ENCODE results near the gene SENP2. TPM values are rescaled to one million over a fixed set of nuclear protein-coding genes. Genes with fewer than 3 reads are reported as not detected.

Gene SENP2
- total RNA-seq, 1 experiment from 2014 or later: 52.7 TPM

DNA sequence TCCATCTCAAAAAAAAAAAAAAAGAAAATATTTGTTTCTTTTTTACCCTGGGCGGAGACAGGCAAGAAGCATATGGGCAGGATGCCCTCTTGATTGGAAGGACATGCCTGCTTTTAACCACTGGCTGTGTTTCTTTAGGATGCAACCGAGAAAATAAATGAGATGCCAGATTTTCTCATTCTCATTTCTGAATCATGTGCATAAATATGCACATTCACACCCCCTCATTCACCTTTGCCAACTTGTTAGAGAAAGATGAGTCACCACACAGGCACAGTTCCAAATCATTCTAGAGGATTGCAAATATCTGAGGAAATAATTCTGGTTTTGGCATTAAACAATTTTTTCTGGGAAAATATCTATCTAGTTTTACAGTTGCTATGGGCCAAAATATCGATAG is 37.0 kb upstream of the SENP2 start:
- in situ Hi-C loops (cut with HindIII; ENCODE audit: low pct_unique_long_range_greater_than_20kb, low sequenced_read_pairs): no loop called here
- ATAC-seq (peak; percentile 11; the same call in 1 of the 2 replicates), DNase-seq (ENCODE audit: low read depth, low spot score) (no peak)
- H3K4me3 ChIP-seq (ENCODE audit: low read depth in 2 of 2, low read length in 2 of 2): peak overlapping the region in 1 of 2 experiments; percentile 7; a peak in 2 of 4 replicates
- ChIA-PET CTCF (no interaction called here), POLR2A (no interaction called here)
- H3K27ac ChIP-seq (ENCODE audit: low read length): peak overlapping the region; percentile 88
- intact Hi-C loops (cut with micrococcal nuclease; ENCODE audit: unreplicated experiment): no loop called here
- H3K9me3 ChIP-seq (ENCODE audit: control insufficient read depth, insufficient read depth, low read depth, low read length): no peaks in the 10 kb centered on the region
- TF ChIP-seq POLR2AphosphoS5 (IDR thresholded peaks at IDR 0.05; ENCODE audit: low read depth, low read length) (peak; percentile 63; the same call in 1 of the 2 replicates), SIN3A (IDR thresholded peaks at IDR 0.05; ENCODE audit: borderline replicate concordance, insufficient read depth, low read depth, low read length) (no peak)
- peaks cover 54% of the 10 kb centered on the region for H3K4me1 ChIP-seq (ENCODE audit: control insufficient read depth, insufficient read depth, low read length)
- H3K36me3 ChIP-seq (ENCODE audit: control insufficient read depth, insufficient read depth, low read length): no peaks in the 10 kb centered on the region
- H3K27me3 ChIP-seq (ENCODE audit: control insufficient read depth, insufficient read depth, low read length): no peaks in the 10 kb centered on the region
- BruUV-seq (replicated peaks): TSS peak; percentile 18

DNA sequence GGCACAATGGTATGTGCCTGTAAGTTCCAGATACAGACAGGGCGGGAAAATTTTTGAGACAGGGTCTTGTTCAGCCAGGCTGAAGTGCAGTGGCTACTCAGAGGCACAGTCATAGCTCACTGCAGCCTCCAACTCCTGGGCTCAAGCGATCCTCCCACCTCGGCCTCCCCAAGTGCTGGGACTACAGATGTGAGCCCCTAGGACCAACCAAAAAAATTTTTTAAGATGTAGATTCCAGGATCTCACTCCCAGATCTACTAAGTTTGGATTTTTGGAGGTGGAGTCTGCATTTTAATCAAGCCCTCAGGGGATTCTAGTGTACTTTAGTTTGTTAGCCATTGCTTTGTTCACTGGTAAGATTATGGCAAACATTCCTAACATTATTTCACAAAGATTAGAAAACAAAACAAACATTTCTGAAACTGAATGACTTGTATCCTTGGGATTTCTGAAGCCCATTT is 36.4 kb upstream of the SENP2 start:
- Histone ChIP-seq H3K4me1 (ENCODE audit: control insufficient read depth, insufficient read depth, low read length) (peaks cover 52% of the 10 kb centered on the region), H3K27me3 (ENCODE audit: control insufficient read depth, insufficient read depth, low read length) (no peaks in the 10 kb centered on the region), H3K9me3 (ENCODE audit: control insufficient read depth, insufficient read depth, low read depth, low read length) (no peaks in the 10 kb centered on the region), H3K27ac (ENCODE audit: low read length) (peak overlapping the region; percentile 88), H3K4me3 (ENCODE audit: low read depth in 2 of 2, low read length in 2 of 2) (peak overlapping the region; percentile 46 to 55; a peak in 3 of 4 replicates), H3K36me3 (ENCODE audit: control insufficient read depth, insufficient read depth, low read length) (no peaks in the 10 kb centered on the region)
- no peak for DNase-seq (ENCODE audit: low read depth, low spot score)
- in situ Hi-C loops (cut with HindIII; ENCODE audit: low pct_unique_long_range_greater_than_20kb, low sequenced_read_pairs) (no loop called here), intact Hi-C loops (cut with micrococcal nuclease; ENCODE audit: unreplicated experiment) (loop anchor here (5.0 to 10.0 kb wide), 3 partner anchors 52 to 195 kb away; partner anchors contain the start of gene TMEM41A)
- ATAC-seq: peak; percentile 32
- TF ChIP-seq TCF7L2 (IDR thresholded peaks at IDR 0.05; ENCODE audit: low read depth, low read length) (0 out of 2 replicates have a peak, but pooled peaks have one; percentile 20), POLR2AphosphoS5 (IDR thresholded peaks at IDR 0.05; ENCODE audit: low read depth, low read length) (no peak)
- ChIA-PET CTCF (no interaction called here), POLR2A (interaction anchor here (0.6 kb wide), 1 partner anchor 274 kb away, joined by 3 read pairs; no protein-coding TSS in a partner anchor)
- no TSS peak for BruUV-seq (replicated peaks)

DNA sequence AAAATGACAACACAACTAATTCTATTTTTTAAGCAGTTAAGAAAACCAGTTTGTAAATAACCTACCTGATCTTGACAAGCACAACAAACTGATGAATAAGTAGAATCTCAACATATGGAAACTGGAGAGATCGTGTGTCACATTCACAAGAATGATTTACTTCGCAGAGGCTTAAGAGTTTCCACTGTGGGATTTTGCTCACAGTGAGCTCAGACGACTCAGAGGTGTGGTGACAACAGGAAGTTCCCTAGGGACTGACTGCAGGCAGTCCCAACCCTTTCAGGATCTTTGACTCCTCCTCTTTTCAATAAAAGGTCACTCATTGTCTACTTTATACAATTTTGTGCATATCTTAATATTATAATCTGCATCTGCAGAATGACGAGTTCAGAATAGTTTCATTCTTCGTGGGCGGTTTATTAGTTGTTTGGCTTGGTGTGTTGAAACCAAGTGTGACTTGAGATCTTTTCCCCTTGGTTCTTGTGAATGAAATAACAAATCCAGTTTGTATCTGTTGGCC is 33.7 kb upstream of the SENP2 start, which contains the start of gene LIPH:
TSS of gene LIPH (minus strand) at position 231 of the 520 bp plus-strand sequence. CDS start at position 114, 117 bp downstream.
- no TSS peak for BruUV-seq (replicated peaks)
- H3K4me1 ChIP-seq (ENCODE audit: control insufficient read depth, insufficient read depth, low read length): peaks cover 46% of the 10 kb centered on the region
- DNase-seq (ENCODE audit: low read depth, low spot score): peak; percentile 89
- no peaks in the 10 kb centered on the region for H3K36me3 ChIP-seq (ENCODE audit: control insufficient read depth, insufficient read depth, low read length)
- peak within 1 kb of the TSS; percentile 46 to 71 for H3K4me3 ChIP-seq (ENCODE audit: low read depth in 2 of 2, low read length in 2 of 2)
- intact Hi-C loops (cut with micrococcal nuclease; ENCODE audit: unreplicated experiment) (loop anchor here (5.0 to 10.0 kb wide), 3 partner anchors 55 to 198 kb away; partner anchors contain the start of gene TMEM41A), in situ Hi-C loops (cut with HindIII; ENCODE audit: low pct_unique_long_range_greater_than_20kb, low sequenced_read_pairs) (no loop called here)
- H3K27ac ChIP-seq (ENCODE audit: low read length): peak within 1 kb of the TSS; percentile 88
- ChIA-PET POLR2A (no interaction called here), CTCF (interaction anchor here (0.7 kb wide), 1 partner anchor 1326 kb away, joined by 3 read pairs; no protein-coding TSS in a partner anchor)
- H3K27me3 ChIP-seq (ENCODE audit: control insufficient read depth, insufficient read depth, low read length): no peaks in the 10 kb centered on the region
- ATAC-seq: peak; percentile 84
- H3K9me3 ChIP-seq (ENCODE audit: control insufficient read depth, insufficient read depth, low read depth, low read length): no peaks in the 10 kb centered on the region
- TF ChIP-seq, protein P1, sequence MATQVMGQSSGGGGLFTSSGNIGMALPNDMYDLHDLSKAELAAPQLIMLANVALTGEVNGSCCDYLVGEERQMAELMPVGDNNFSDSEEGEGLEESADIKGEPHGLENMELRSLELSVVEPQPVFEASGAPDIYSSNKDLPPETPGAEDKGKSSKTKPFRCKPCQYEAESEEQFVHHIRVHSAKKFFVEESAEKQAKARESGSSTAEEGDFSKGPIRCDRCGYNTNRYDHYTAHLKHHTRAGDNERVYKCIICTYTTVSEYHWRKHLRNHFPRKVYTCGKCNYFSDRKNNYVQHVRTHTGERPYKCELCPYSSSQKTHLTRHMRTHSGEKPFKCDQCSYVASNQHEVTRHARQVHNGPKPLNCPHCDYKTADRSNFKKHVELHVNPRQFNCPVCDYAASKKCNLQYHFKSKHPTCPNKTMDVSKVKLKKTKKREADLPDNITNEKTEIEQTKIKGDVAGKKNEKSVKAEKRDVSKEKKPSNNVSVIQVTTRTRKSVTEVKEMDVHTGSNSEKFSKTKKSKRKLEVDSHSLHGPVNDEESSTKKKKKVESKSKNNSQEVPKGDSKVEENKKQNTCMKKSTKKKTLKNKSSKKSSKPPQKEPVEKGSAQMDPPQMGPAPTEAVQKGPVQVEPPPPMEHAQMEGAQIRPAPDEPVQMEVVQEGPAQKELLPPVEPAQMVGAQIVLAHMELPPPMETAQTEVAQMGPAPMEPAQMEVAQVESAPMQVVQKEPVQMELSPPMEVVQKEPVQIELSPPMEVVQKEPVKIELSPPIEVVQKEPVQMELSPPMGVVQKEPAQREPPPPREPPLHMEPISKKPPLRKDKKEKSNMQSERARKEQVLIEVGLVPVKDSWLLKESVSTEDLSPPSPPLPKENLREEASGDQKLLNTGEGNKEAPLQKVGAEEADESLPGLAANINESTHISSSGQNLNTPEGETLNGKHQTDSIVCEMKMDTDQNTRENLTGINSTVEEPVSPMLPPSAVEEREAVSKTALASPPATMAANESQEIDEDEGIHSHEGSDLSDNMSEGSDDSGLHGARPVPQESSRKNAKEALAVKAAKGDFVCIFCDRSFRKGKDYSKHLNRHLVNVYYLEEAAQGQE (IDR thresholded peaks at IDR 0.05; ENCODE audit: insufficient read depth in 1 of 2, low read depth in 2 of 2, low read length in 1 of 2): 0 out of 4 replicates have a peak, but pooled peaks of 1 of the 2 experiments have one; percentile 20
- TF ChIP-seq SIN3A (IDR thresholded peaks at IDR 0.05; ENCODE audit: borderline replicate concordance, insufficient read depth, low read depth, low read length) (peak; percentile 76; the same call in 1 of the 2 replicates), POLR2AphosphoS5 (IDR thresholded peaks at IDR 0.05; ENCODE audit: low read depth, low read length) (peak; percentile 72), TCF7L2 (IDR thresholded peaks at IDR 0.05; ENCODE audit: low read depth, low read length) (peak; percentile 51; the same call in 1 of the 2 replicates)
- TF ChIP-seq, protein P2, sequence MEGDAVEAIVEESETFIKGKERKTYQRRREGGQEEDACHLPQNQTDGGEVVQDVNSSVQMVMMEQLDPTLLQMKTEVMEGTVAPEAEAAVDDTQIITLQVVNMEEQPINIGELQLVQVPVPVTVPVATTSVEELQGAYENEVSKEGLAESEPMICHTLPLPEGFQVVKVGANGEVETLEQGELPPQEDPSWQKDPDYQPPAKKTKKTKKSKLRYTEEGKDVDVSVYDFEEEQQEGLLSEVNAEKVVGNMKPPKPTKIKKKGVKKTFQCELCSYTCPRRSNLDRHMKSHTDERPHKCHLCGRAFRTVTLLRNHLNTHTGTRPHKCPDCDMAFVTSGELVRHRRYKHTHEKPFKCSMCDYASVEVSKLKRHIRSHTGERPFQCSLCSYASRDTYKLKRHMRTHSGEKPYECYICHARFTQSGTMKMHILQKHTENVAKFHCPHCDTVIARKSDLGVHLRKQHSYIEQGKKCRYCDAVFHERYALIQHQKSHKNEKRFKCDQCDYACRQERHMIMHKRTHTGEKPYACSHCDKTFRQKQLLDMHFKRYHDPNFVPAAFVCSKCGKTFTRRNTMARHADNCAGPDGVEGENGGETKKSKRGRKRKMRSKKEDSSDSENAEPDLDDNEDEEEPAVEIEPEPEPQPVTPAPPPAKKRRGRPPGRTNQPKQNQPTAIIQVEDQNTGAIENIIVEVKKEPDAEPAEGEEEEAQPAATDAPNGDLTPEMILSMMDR (IDR thresholded peaks at IDR 0.05): no peak
